ENCODE data around the gene EFTUD2. TPM values are rescaled to one million over a fixed set of nuclear protein-coding genes. Genes with fewer than 3 reads are reported as not detected.

The EFTUD2 gene
- total and polyA plus RNA-seq, 2 donors = 34.4 to 79.3 TPM

- 85% methylated on average over 5 of the region's 5 CpGs for WGBS
- no peak for DNase-seq (ENCODE audit: extremely low spot score)
- no peaks in the 10 kb centered on the region for H3K4me1 ChIP-seq (ENCODE audit: insufficient read depth)
- no peak overlapping the region for H3K27ac ChIP-seq (ENCODE audit: low read depth)
- H3K4me3 ChIP-seq (ENCODE audit: low read depth, low read length) = no peak overlapping the region
- H3K36me3 ChIP-seq (ENCODE audit: insufficient read depth) = peaks cover 11% of the 10 kb centered on the region
Observed at GRCh38 chr17:44877121-44877520, 22.1 kb downstream of the EFTUD2 start.

DNA sequence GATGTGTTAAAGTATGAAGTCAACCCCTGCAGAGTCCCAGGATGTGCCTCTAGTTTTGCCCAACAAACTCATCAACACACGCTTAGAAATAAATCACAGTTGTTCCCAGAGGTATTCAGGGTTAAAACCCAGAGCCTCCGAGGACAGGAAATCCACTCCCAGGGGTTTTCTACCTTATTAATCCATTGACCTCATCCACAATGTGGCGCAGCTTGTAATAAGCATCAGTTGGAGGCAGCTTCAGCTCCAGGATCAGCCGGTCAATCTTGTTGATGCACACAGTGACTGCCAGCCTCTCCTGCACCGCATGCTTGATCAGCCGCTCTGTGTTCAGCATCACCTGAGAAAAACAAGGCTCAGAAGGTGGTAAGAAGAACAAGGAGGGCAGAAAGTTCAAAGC is 23.5 kb downstream of the EFTUD2 start:
- Histone ChIP-seq H3K36me3 (ENCODE audit: insufficient read depth) (peaks cover 13% of the 10 kb centered on the region), H3K4me1 (ENCODE audit: insufficient read depth) (no peaks in the 10 kb centered on the region), H3K4me3 (ENCODE audit: low read depth, low read length) (no peak overlapping the region), H3K27ac (ENCODE audit: low read depth) (no peak overlapping the region)
- 95% methylated on average over 6 of the region's 6 CpGs for WGBS
- no peak for DNase-seq (ENCODE audit: extremely low spot score)

GRCh38 chr17:44872131-44872768 is 27.0 kb downstream of the EFTUD2 start:
- no peak for DNase-seq (ENCODE audit: extremely low spot score)
- Histone ChIP-seq H3K4me1 (ENCODE audit: insufficient read depth) (no peaks in the 10 kb centered on the region), H3K4me3 (ENCODE audit: low read depth, low read length) (no peak overlapping the region), H3K36me3 (ENCODE audit: insufficient read depth) (peaks cover 9% of the 10 kb centered on the region), H3K27ac (ENCODE audit: low read depth) (no peak overlapping the region)
- 66% methylated on average over 9 of the region's 9 CpGs for WGBS

GRCh38 chr17:44871556-44871955 is 27.7 kb downstream of the EFTUD2 start:
- H3K4me3 ChIP-seq (ENCODE audit: low read depth, low read length) = no peak overlapping the region
- no peak for DNase-seq (ENCODE audit: extremely low spot score)
- no peaks in the 10 kb centered on the region for H3K4me1 ChIP-seq (ENCODE audit: insufficient read depth)
- 95% methylated on average over 12 of the region's 12 CpGs for WGBS
- H3K27ac ChIP-seq (ENCODE audit: low read depth) = no peak overlapping the region
- peaks cover 9% of the 10 kb centered on the region for H3K36me3 ChIP-seq (ENCODE audit: insufficient read depth)

- 60% methylated on average over 3 of the region's 3 CpGs for WGBS
- Histone ChIP-seq H3K36me3 (ENCODE audit: insufficient read depth) (peaks cover 5% of the 10 kb centered on the region), H3K4me1 (ENCODE audit: insufficient read depth) (no peaks in the 10 kb centered on the region), H3K4me3 (ENCODE audit: low read depth, low read length) (no peak overlapping the region), H3K27ac (ENCODE audit: low read depth) (no peak overlapping the region)
- no peak for DNase-seq (ENCODE audit: extremely low spot score)
Observed at GRCh38 chr17:44867841-44868240, 31.4 kb downstream of the EFTUD2 start.

GRCh38 chr17:44865931-44866330 is 33.3 kb downstream of the EFTUD2 start:
- H3K4me1 ChIP-seq (ENCODE audit: insufficient read depth) = no peaks in the 10 kb centered on the region
- no peak overlapping the region for H3K4me3 ChIP-seq (ENCODE audit: low read depth, low read length)
- no peak overlapping the region for H3K27ac ChIP-seq (ENCODE audit: low read depth)
- WGBS = 72% methylated on average over 6 of the region's 6 CpGs
- no peaks in the 10 kb centered on the region for H3K36me3 ChIP-seq (ENCODE audit: insufficient read depth)
- DNase-seq (ENCODE audit: extremely low spot score) = no peak

DNA sequence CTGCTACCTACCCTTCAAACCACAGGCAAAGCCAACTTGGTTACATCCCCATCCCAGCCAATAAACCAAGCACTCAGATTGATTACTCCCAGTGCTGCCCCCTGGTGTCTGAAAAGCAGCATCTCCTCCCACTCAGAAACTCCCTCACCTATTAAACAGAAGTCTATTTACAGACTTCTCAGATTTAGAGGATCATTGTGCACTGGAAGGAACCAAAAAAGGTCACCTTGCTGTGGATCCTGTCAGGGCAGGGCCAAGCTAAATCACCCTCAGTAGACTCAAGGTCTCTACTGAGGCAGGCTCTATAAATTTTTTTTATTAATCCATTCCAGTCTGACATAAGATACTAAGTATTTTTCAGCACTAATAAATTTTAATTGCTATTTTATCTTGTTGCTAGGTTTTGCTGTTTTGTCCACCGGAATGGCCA is 34.0 kb downstream of the EFTUD2 start:
- no peaks in the 10 kb centered on the region for H3K36me3 ChIP-seq (ENCODE audit: insufficient read depth)
- H3K27ac ChIP-seq (ENCODE audit: low read depth) = no peak overlapping the region
- peak; percentile 31 for DNase-seq (ENCODE audit: extremely low spot score)
- 28% methylated on average over 1 of the region's 1 CpG for WGBS
- no peak overlapping the region for H3K4me3 ChIP-seq (ENCODE audit: low read depth, low read length)
- no peaks in the 10 kb centered on the region for H3K4me1 ChIP-seq (ENCODE audit: insufficient read depth)

- no peak overlapping the region for H3K4me3 ChIP-seq (ENCODE audit: low read depth, low read length)
- DNase-seq (ENCODE audit: extremely low spot score) = no peak
- 64% methylated on average over 10 of the region's 10 CpGs for WGBS
- H3K4me1 ChIP-seq (ENCODE audit: insufficient read depth) = no peaks in the 10 kb centered on the region
- H3K27ac ChIP-seq (ENCODE audit: low read depth) = no peak overlapping the region
- no peaks in the 10 kb centered on the region for H3K36me3 ChIP-seq (ENCODE audit: insufficient read depth)
Observed at GRCh38 chr17:44864831-44865230, 34.4 kb downstream of the EFTUD2 start.

- Histone ChIP-seq H3K36me3 (ENCODE audit: insufficient read depth) (no peaks in the 10 kb centered on the region), H3K4me1 (ENCODE audit: insufficient read depth) (no peaks in the 10 kb centered on the region), H3K4me3 (ENCODE audit: low read depth, low read length) (no peak overlapping the region), H3K27ac (ENCODE audit: low read depth) (no peak overlapping the region)
- WGBS = 81% methylated on average over 12 of the region's 12 CpGs
- no peak for DNase-seq (ENCODE audit: extremely low spot score)
Observed at GRCh38 chr17:44863061-44863918, 36.0 kb downstream of the EFTUD2 start.

DNA sequence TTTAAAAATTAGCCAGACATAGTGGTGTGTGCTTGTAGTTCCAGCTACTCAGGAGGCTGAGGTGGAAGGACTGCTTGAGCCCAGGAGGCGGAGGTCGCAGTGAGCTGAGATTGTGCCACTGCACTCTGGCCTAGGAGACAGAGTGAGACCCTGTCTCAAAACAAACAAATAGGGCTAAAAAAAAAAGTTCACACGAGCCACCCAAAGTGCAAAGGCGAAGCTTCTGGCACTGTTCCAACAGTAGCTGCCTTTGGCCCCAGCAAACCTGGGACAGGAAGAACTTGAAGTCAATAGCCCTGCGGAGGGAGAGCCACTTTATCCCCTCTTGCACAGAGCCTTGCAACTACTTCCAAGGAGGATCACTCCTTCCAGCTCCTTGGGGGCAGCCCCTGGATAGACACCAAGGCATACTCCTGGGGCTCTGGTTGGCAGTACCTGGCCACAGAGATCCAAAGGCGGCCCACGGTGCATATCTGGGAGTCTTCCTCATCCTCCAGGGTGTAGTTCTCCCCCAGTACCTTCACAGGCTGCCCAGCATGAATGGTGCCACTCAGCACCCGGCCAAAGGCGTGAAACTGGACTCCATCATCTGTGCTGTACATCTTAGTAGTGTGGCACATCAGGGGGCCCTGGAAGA is 36.8 kb downstream of the EFTUD2 start:
- Histone ChIP-seq H3K4me1 (ENCODE audit: insufficient read depth) (no peaks in the 10 kb centered on the region), H3K27ac (ENCODE audit: low read depth) (no peak overlapping the region), H3K4me3 (ENCODE audit: low read depth, low read length) (no peak overlapping the region), H3K36me3 (ENCODE audit: insufficient read depth) (no peaks in the 10 kb centered on the region)
- WGBS = 86% methylated on average over 9 of the region's 9 CpGs
- DNase-seq (ENCODE audit: extremely low spot score) = no peak

DNA sequence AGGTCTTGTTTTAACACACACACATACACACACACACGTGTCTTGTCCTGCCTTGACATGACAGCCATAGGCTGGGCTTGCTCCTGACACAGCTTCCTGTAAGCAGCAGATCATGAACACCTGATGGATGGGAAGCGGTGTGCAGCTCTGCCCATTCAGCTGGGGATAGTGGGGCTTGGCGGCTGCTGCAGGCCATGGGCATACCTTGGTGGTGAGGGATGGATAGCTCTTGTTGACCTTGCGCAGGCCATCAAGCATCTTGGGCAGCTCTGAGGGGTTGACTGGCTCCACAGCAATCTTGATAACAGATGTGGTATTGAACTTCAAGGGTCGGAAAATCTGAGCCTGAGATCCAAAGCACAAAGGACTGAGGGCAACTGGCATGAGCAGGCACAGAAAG is 39.5 kb downstream of the EFTUD2 start:
- 93% methylated on average over 5 of the region's 5 CpGs for WGBS
- no peaks in the 10 kb centered on the region for H3K4me1 ChIP-seq (ENCODE audit: insufficient read depth)
- H3K4me3 ChIP-seq (ENCODE audit: low read depth, low read length) = no peak overlapping the region
- H3K36me3 ChIP-seq (ENCODE audit: insufficient read depth) = no peaks in the 10 kb centered on the region
- H3K27ac ChIP-seq (ENCODE audit: low read depth) = no peak overlapping the region
- no peak for DNase-seq (ENCODE audit: extremely low spot score)

DNA sequence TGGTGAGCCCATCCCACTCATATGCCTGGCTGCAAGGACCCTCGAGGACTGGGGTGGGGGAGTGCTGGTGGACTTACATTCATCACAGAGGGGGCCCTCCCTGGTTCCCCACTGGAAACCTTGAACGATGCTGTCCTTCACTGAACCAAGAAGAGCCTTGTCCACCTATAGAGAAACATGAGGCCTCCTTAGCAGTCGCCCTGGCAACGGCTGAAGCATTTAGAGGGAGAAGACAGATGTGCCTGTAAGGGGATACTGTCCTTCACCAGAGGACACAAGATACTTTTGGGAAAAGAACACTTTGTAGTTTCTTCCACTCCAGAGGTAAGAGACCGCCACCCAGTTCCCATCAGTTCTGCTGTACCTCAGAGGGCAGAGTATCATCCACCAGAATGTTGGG is 45.1 kb downstream of the EFTUD2 start:
- Histone ChIP-seq H3K36me3 (ENCODE audit: insufficient read depth) (peaks cover 2% of the 10 kb centered on the region), H3K27ac (ENCODE audit: low read depth) (no peak overlapping the region), H3K4me1 (ENCODE audit: insufficient read depth) (no peaks in the 10 kb centered on the region), H3K4me3 (ENCODE audit: low read depth, low read length) (no peak overlapping the region)
- DNase-seq (ENCODE audit: extremely low spot score) = no peak
- 94% methylated on average over 5 of the region's 5 CpGs for WGBS

DNA sequence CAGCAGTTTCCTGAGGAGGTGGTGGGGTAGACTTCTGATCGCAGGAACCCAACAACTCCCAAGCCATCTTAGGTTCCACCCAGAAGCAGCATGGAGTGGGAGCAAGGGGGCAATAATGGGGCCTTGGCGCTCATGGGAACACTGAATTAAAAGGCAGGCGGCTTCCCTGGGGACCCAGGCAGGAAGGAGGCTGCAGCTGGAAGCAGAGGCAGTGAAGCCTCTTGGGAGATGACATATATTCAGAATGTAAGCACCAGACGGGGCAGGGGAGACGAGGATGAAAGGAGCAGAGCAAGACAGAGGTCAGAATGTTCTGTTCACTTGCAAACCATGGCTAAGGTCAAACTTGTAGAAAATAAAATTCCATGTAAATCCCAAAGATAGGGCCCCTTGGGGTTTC is 48.6 kb downstream of the EFTUD2 start:
- Histone ChIP-seq H3K36me3 (ENCODE audit: insufficient read depth) (peaks cover 2% of the 10 kb centered on the region), H3K27ac (ENCODE audit: low read depth) (no peak overlapping the region), H3K4me1 (ENCODE audit: insufficient read depth) (no peaks in the 10 kb centered on the region), H3K4me3 (ENCODE audit: low read depth, low read length) (no peak overlapping the region)
- no peak for DNase-seq (ENCODE audit: extremely low spot score)
- WGBS = 85% methylated on average over 5 of the region's 5 CpGs

GRCh38 chr17:44850025-44850424 is 49.2 kb downstream of the EFTUD2 start:
- DNase-seq (ENCODE audit: extremely low spot score) = no peak
- Histone ChIP-seq H3K4me3 (ENCODE audit: low read depth, low read length) (no peak overlapping the region), H3K4me1 (ENCODE audit: insufficient read depth) (no peaks in the 10 kb centered on the region), H3K27ac (ENCODE audit: low read depth) (no peak overlapping the region), H3K36me3 (ENCODE audit: insufficient read depth) (peaks cover 2% of the 10 kb centered on the region)
- 88% methylated on average over 7 of the region's 7 CpGs for WGBS
